Liver (tissue), 3 donors: ENCODE data around the gene ITCH.

Experiments used
- EGR1 ChIP-seq, 2 donors: IDR thresholded peaks; 2 replicates each; pipeline ENCODE4 v1.6.1; 2016 to 2018; ENCODE audit warnings: antibody characterized with exemption in 2 of 2, low read depth in 2 of 2
- GABPA ChIP-seq, 2 donors: IDR thresholded peaks in 1 of 2; conservative IDR thresholded peaks in 1 of 2; 2 replicates each; pipeline ENCODE4 v1.6.1; 2016; ENCODE audit warnings: antibody characterized with exemption in 2 of 2, mild to moderate bottlenecking in 1 of 2, moderate library complexity in 1 of 2
- HNF4A ChIP-seq, 2 donors: conservative IDR thresholded peaks; 2 replicates each; pipeline ENCODE4 v1.6.1; 2016; ENCODE audit warnings: antibody characterized with exemption in 2 of 2, mild to moderate bottlenecking in 2 of 2
- JUND ChIP-seq, 2 donors: IDR thresholded peaks; 2 replicates each; pipeline ENCODE4 v1.6.1; 2016; ENCODE audit warnings: antibody characterized with exemption in 2 of 2
- RAD21 ChIP-seq, 2 donors: IDR thresholded peaks; 2 replicates each; pipeline ENCODE4 v1.6.1; 2016; ENCODE audit warnings: antibody characterized with exemption in 2 of 2, mild to moderate bottlenecking in 2 of 2
- RXRA ChIP-seq, 2 donors: IDR thresholded peaks; 2 replicates each; pipeline ENCODE4 v1.6.1; 2017 to 2018; ENCODE audit warnings: antibody characterized with exemption in 2 of 2, mild to moderate bottlenecking in 1 of 2
- TAF1 ChIP-seq: conservative IDR thresholded peaks from 2 replicates; pipeline ENCODE4 v1.6.1; 2016; ENCODE audit warnings: antibody characterized with exemption, mild to moderate bottlenecking
- YY1 ChIP-seq: IDR thresholded peaks from 2 replicates; pipeline ENCODE4 v1.6.1; 2016; ENCODE audit warnings: antibody characterized with exemption, mild to moderate bottlenecking
- TF ChIP-seq, protein P1 (sequence below): fragments of 150-350 bp; IDR thresholded peaks from 2 replicates; pipeline ENCODE4 v1.5.1; 2017; ENCODE audit warnings: improper control_type of control experiment, low read depth, low read length; ENCODE audit not compliant: missing input control
- TF ChIP-seq, protein P2 (sequence below): IDR thresholded peaks from 2 replicates; pipeline ENCODE4 v1.6.1; 2016; ENCODE audit warnings: antibody characterized with exemption
- TF ChIP-seq, protein P3 (sequence below): IDR thresholded peaks from 2 replicates; pipeline ENCODE4 v1.6.1; 2016; ENCODE audit warnings: antibody characterized with exemption
- TF ChIP-seq, protein P4 (sequence below): IDR thresholded peaks from 2 replicates; pipeline ENCODE4 v1.6.1; 2016; ENCODE audit warnings: antibody characterized with exemption, mild to moderate bottlenecking
- TF ChIP-seq, protein P5 (sequence below): IDR thresholded peaks from 2 replicates; pipeline ENCODE4 v1.6.1; 2016; ENCODE audit warnings: antibody characterized with exemption
- donor health status: healthy.
- donor health status: healthy.

DNA sequence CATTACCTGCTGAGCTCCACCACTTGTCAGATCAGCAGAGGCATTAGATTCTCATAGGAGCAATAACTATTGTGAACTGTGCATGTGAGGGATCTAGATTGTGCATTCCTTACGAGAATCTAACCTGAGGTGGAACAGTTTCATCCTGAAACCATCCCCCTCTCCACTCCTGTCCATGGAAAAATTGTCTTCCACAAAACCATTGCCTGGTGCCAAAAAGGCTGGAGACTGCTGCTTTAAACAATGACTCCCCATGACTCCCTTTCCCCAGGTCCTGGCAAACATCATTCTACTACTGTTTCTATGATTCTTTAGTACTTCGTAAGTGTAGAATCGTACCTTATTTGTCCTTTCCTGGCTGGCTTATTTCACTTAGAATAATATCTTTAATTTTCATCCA lies 143.4 kb downstream of the ITCH start:
- TF ChIP-seq, protein P1, sequence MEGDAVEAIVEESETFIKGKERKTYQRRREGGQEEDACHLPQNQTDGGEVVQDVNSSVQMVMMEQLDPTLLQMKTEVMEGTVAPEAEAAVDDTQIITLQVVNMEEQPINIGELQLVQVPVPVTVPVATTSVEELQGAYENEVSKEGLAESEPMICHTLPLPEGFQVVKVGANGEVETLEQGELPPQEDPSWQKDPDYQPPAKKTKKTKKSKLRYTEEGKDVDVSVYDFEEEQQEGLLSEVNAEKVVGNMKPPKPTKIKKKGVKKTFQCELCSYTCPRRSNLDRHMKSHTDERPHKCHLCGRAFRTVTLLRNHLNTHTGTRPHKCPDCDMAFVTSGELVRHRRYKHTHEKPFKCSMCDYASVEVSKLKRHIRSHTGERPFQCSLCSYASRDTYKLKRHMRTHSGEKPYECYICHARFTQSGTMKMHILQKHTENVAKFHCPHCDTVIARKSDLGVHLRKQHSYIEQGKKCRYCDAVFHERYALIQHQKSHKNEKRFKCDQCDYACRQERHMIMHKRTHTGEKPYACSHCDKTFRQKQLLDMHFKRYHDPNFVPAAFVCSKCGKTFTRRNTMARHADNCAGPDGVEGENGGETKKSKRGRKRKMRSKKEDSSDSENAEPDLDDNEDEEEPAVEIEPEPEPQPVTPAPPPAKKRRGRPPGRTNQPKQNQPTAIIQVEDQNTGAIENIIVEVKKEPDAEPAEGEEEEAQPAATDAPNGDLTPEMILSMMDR = no peak
- no peak for TF ChIP-seq GABPA (IDR thresholded peaks at IDR 0.05 in 1 of 2, conservative IDR thresholded peaks at IDR 0.05 in 1 of 2)
- TF ChIP-seq, protein P2, sequence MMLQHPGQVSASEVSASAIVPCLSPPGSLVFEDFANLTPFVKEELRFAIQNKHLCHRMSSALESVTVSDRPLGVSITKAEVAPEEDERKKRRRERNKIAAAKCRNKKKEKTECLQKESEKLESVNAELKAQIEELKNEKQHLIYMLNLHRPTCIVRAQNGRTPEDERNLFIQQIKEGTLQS = no peak
- TF ChIP-seq, protein P3, sequence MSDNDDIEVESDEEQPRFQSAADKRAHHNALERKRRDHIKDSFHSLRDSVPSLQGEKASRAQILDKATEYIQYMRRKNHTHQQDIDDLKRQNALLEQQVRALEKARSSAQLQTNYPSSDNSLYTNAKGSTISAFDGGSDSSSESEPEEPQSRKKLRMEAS = no peak
- TF ChIP-seq TAF1 = no peak
- TF ChIP-seq RXRA (IDR thresholded peaks at IDR 0.05) = no peak
- no peak for TF ChIP-seq JUND (IDR thresholded peaks at IDR 0.05)
- no peak for TF ChIP-seq RAD21 (IDR thresholded peaks at IDR 0.05)
- TF ChIP-seq, protein P4, sequence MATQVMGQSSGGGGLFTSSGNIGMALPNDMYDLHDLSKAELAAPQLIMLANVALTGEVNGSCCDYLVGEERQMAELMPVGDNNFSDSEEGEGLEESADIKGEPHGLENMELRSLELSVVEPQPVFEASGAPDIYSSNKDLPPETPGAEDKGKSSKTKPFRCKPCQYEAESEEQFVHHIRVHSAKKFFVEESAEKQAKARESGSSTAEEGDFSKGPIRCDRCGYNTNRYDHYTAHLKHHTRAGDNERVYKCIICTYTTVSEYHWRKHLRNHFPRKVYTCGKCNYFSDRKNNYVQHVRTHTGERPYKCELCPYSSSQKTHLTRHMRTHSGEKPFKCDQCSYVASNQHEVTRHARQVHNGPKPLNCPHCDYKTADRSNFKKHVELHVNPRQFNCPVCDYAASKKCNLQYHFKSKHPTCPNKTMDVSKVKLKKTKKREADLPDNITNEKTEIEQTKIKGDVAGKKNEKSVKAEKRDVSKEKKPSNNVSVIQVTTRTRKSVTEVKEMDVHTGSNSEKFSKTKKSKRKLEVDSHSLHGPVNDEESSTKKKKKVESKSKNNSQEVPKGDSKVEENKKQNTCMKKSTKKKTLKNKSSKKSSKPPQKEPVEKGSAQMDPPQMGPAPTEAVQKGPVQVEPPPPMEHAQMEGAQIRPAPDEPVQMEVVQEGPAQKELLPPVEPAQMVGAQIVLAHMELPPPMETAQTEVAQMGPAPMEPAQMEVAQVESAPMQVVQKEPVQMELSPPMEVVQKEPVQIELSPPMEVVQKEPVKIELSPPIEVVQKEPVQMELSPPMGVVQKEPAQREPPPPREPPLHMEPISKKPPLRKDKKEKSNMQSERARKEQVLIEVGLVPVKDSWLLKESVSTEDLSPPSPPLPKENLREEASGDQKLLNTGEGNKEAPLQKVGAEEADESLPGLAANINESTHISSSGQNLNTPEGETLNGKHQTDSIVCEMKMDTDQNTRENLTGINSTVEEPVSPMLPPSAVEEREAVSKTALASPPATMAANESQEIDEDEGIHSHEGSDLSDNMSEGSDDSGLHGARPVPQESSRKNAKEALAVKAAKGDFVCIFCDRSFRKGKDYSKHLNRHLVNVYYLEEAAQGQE = no peak
- TF ChIP-seq YY1 = no peak
- TF ChIP-seq EGR1 (IDR thresholded peaks at IDR 0.05; ENCODE audit: low read depth in 2 of 2) = no peak
- TF ChIP-seq, protein P5, sequence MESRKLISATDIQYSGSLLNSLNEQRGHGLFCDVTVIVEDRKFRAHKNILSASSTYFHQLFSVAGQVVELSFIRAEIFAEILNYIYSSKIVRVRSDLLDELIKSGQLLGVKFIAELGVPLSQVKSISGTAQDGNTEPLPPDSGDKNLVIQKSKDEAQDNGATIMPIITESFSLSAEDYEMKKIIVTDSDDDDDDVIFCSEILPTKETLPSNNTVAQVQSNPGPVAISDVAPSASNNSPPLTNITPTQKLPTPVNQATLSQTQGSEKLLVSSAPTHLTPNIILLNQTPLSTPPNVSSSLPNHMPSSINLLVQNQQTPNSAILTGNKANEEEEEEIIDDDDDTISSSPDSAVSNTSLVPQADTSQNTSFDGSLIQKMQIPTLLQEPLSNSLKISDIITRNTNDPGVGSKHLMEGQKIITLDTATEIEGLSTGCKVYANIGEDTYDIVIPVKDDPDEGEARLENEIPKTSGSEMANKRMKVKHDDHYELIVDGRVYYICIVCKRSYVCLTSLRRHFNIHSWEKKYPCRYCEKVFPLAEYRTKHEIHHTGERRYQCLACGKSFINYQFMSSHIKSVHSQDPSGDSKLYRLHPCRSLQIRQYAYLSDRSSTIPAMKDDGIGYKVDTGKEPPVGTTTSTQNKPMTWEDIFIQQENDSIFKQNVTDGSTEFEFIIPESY = no peak
- no peak for TF ChIP-seq HNF4A (conservative IDR thresholded peaks at IDR 0.05)
